KOPT-K1 (cell line): Measurements from ENCODE around the gene PAQR6.
A peak's percentile ranks its signal among the peaks of the same experiment; 100 is the strongest.
"Not testable (repeated sequence)": the region's sequence is repeated elsewhere in the genome, so short reads cannot be mapped to it uniquely, and the experiment has no call there.

Experiments
- H3K27ac ChIP-seq: fragments of 200-600 bp; sonication (generic); 2 replicates; pipeline ENCODE4 v1.5.1; 2016; ENCODE audit warnings: antibody characterized with exemption, mild to moderate bottlenecking, low read depth, low read length; ENCODE audit not compliant: poor library complexity, severe bottlenecking
- H3K36me3 ChIP-seq: fragments of 200-600 bp; sonication (generic); 2 replicates; pipeline ENCODE4 v1.5.1; 2017; ENCODE audit warnings: antibody characterized with exemption, mild to moderate bottlenecking, low read length, moderate library complexity; ENCODE audit not compliant: insufficient read depth
- H3K9me3 ChIP-seq: fragments of 200-600 bp; sonication (generic); 2 replicates; pipeline ENCODE4 v1.5.1; 2017; ENCODE audit warnings: antibody characterized with exemption, low read length, mild to moderate bottlenecking; ENCODE audit not compliant: insufficient read depth, poor library complexity, severe bottlenecking

The PAQR6 gene

DNA sequence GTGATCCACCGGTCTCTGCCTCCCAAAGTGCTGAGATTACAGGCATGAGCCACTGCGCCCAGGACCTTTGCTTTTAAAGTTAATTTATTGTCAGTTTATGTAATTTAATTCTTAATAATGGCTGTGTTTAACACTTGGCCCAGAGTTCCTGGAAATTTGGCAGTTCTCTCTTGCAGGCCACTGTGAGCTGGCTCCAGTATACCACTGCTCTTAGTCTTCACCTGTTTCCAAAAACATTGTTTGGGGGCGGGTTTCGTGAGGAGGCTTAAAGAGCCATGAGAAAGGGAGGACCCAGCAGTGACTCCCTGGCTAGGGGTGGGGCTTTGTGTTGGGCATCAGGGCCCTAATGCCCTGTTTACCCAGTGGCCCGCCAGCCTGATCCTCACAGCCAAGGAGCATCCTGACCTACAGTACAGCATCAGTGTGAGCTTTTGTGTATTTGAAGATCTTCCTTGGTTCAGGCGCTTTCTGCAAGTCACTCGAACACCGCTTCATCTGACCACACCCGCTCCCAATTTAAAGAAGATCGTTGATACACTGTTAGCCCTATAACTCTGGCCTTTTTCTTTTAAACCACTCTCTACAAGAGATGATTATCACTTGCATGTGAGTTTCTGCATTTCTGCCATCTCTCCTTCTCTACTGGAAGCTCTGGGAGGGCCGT is 17.9 kb downstream of the PAQR6 start:
- H3K27ac ChIP-seq, result no peak overlapping the region
- peaks cover 51% of the 10 kb centered on the region for H3K36me3 ChIP-seq
- no peaks in the 10 kb centered on the region for H3K9me3 ChIP-seq

DNA sequence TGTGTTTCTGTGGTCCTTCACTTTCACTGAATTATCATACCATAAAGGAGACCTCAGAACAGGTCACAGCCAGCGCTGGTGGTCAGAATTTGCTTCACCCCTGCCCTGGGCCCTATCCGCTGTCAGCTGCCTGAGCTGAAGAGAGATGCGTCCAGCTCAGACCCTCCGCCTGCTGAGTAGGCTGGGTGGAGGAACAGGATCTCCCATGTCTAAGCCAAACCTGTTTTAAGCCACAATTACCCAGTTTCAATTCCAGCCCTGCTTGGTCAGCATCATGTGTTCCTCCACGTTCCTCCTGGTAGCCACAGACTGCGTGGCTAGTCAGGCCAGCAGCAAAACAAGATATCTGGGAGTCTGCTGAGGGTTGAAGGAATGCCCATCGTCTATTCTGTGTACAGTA is 19.4 kb downstream of the PAQR6 start:
- Histone ChIP-seq H3K9me3 (no peaks in the 10 kb centered on the region), H3K36me3 (peaks cover 47% of the 10 kb centered on the region), H3K27ac (no peak overlapping the region)

DNA sequence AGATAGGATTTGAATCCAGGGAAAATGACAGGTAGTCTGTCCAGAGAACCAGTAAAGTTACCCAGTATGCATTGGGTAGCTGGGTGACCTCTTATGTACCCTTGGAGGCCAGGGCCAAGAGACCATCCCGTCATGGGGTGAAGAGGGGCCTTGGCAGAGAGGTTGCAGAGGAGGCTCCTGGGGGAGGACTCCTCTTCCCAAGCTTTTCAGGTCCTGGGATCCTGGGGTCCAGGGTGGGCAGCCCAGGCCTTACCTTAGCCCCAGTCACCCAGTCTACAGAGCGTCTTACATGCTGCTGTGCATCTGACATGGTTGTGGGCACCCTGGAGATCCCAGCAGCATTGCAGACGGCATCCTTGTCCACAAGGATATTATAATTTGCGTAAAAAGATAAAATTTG is 21.1 kb downstream of the PAQR6 start:
- H3K27ac ChIP-seq, result no peak overlapping the region
- peaks cover 54% of the 10 kb centered on the region for H3K36me3 ChIP-seq
- H3K9me3 ChIP-seq, result no peaks in the 10 kb centered on the region

DNA sequence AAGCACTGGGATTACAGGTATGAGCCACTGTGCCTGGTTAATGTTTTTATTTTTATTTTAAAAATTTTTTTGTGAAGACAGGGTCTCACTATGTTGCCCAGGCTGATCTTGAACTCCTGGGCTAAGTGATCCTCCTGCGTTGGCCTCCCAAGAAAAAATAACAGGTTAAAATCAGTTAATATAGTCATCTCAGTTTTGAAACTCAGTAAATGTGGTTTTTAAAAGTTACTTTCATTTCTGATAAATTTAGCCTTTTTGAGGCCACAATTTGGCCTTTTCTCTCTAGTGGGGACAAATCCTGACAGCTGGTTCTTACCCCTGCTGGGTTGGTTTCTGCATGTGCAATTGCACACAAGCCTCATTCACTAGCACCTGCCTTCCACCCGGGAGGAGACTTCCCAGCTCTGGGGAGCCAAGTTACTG is 21.7 kb downstream of the PAQR6 start:
- Histone ChIP-seq H3K9me3 (no peaks in the 10 kb centered on the region), H3K36me3 (peaks cover 59% of the 10 kb centered on the region), H3K27ac (no peak overlapping the region)

DNA sequence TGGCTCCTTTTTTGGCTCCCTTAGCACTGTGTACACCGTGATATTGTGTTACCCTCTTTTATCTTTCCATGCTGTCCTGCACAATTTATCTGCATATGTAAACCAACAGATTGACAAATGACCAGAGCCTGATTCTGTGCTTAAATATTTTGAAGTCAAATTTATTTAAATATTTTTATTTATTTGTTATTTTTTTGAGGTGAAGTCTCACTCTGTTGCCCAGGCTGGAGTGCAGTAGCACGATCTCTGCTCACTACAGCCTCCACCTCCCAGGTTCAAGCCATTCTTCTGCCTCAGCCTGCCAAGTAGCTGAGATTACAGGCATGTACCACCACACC is 22.2 kb downstream of the PAQR6 start:
- Histone ChIP-seq H3K36me3 (peaks cover 64% of the 10 kb centered on the region), H3K27ac (no peak overlapping the region), H3K9me3 (no peaks in the 10 kb centered on the region)

DNA sequence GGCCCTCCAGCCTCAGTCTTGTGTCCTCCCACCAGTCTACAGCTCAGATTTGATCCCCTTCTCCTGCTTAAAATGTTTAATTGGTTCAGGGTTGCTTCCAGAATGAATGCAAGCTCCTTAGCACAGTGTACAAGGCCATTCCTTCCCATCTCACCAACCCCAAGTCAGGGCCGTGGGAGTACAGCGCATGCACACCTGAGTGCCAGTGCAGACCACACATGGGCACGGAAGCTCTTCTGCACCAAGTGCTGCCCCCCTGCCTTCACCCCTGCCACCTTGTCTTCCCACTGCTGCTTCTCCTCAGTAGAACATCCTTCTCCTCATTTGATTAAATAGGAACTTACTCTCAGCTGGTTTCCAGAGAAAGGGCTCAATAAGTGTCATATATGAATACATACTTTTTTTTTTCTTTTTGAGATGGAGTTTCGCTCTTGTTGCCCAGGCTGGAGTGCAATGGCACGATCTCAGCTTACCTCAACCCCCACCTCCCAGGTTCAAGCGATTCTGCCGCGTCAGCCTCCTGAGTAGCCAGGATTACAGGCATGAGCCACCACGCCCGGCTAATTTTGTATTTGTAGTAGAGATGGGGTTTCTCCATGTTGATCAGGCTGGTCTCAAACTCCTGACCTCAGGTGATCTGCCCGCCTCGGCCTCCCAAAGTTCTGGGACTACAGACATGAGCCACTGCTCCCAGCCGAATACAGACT is 25.7 kb downstream of the PAQR6 start:
- H3K27ac ChIP-seq, result no peak overlapping the region
- H3K9me3 ChIP-seq, result no peaks in the 10 kb centered on the region
- H3K36me3 ChIP-seq, result peaks cover 49% of the 10 kb centered on the region

DNA sequence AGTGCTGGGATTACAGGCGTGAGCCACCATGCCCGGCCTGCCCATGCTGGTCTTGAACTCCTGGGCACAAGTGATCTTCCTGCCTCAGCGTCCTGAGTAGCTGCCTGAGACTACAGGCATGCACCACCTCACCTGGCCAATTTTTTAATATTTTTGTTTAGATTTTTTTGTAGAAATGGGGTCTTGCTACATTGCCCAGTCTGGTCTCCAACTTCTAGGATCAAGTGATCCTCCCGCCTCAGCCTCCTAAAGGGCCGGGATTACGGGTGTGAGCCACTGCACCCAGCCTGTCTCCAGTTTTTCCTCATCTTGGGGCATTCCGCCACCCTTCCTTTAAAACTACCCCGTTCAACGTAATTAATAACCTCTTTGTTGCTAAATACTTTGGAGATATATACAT is 27.6 kb downstream of the PAQR6 start:
- Histone ChIP-seq H3K36me3 (peaks cover 43% of the 10 kb centered on the region), H3K27ac (no peak overlapping the region), H3K9me3 (peaks cover 6% of the 10 kb centered on the region)

DNA sequence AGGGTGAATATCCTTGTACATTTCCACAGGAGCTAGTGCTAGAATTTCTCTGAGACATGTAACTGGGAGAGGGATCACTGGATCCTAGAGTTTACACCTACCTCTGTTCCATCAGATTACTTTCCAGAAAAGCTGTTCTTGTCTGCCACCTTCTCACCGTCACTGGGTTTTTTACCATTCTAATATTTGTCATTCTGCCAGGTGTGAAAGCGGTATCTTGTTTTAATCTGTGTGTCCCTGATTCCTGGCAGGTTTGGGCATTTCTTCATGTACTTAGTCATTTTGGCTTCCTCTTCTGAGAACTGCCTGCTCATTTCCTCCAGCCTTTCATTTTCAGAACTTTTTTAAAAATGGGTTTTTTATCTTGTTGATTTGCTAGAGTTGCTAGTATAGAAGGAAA is 30.0 kb downstream of the PAQR6 start:
- Histone ChIP-seq H3K9me3 (peaks cover 6% of the 10 kb centered on the region), H3K27ac (peak overlapping the region; percentile 34), H3K36me3 (peaks cover 33% of the 10 kb centered on the region)

DNA sequence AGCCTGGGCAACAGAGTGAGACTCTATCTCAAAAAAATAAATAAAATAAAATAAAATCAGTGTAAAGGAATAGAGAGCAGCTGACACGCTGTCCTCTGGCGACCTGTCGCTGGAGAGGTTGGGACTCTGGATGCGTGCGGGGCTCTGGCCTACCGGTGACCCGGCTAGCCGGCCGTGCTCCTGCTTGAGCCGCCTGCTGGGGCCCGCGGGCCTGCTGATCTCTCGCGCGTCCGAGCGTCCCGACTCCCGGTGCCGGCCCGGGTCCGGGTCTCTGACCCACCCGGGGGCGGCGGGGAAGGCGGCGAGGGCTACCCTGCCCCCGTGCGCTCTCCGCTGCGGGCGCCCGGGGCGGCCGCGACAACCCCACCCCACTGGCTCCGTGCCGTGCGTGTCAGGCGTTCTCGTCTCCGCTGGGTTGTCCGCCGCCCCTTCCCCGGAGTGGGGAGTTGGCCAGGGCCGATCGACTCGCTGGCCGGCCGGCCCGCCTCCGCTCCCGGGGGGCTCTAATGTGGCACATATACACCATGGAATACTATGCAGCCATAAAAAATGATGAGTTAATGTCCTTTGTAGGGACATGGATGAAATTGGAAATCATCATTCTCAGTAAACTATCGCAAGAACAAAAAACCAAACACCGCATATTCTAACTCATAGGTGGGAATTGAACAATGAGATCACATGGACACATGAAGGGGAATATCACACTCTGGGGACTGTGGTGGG is 31.3 kb downstream of the PAQR6 start:
- H3K36me3 ChIP-seq, result peaks cover 26% of the 10 kb centered on the region
- not testable (repeated sequence) for H3K27ac ChIP-seq, H3K9me3 ChIP-seq

DNA sequence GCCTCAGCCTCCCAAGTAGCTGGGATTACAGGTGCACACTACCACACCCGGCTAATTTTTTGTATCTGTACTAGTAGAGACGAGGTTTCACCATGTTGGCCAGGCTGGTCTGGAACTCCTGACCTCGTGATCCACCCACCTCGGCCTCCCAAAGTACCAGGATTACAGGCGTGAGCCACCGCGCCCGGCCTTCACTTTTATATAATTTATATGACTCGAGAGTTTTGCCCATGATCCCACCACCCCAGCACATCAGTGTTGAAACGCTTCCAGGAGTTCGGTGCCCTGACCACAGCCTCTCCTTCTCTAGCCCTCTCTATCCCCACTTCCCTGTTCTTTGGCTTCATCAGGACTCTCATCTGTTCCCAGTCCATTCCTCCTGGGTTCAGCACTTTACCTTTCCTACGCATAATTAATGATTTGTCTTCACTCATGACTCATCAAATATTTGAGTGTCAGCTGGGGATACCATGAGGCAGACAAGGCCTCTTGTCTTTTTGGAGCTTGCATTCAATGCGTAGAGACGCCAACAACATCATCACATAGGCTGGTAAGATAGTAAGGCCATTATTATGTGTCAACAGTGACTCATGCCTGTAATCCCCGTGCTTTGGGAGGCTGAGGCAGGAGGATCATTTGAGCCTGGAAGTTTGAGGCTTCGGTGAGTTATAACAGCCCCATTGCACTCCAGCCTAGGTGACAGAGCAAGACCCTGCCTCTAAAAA is 33.7 kb downstream of the PAQR6 start:
- Histone ChIP-seq H3K9me3 (peaks cover 6% of the 10 kb centered on the region), H3K36me3 (peaks cover 38% of the 10 kb centered on the region), H3K27ac (peak overlapping the region; percentile 95)

DNA sequence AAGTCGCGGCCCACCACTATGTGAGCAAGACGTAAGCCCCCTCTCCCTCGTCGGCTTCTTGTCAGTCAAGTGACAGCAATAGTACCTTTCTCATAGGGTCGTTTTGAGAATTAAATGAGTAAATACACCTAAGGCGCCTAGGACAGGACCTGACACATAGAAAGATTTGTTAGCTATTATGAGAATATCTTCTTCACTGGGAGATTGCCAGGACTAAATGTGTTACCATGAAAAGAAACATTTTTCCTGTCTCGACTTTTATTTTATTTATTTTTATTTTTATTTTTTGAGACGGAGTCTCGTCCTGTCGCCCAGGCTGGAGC is 34.3 kb downstream of the PAQR6 start:
- Histone ChIP-seq H3K36me3 (peaks cover 44% of the 10 kb centered on the region), H3K9me3 (peaks cover 6% of the 10 kb centered on the region), H3K27ac (peak overlapping the region; percentile 95)

DNA sequence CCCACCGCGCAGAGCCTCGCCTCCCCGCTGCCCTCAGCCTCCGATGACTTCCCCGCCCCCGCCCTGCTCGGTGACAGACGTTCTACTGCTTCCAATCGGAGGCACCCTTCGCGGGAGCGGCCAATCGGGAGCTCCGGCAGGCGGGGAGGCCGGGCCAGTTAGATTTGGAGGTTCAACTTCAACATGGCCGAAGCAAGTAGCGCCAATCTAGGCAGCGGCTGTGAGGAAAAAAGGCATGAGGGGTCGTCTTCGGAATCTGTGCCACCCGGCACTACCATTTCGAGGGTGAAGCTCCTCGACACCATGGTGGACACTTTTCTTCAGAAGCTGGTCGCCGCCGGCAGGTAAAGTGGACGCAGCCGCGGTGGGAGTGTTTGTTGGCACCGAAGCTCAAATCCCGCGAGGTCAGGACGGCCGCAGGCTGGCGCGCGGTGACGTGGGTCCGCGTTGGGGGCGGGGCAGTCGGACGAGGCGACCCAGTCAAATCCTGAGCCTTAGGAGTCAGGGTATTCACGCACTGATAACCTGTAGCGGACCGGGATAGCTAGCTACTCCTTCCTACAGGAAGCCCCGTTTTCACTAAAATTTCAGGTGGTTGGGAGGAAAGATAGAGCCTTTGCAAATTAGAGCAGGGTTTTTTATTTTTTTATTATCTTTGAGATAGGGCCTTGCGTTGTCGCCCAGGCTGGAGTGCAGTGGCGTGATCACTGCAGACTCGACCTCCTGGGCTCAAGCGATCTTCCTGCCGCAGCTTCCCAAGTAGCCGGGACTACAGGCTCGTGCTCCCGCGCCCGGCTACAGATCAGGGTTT is 34.8 kb downstream of the PAQR6 start, which contains the start of gene PMF1:
Gene PMF1, plus strand, starts transcription at position 175 of the 811 bp plus-strand sequence. Its CDS starts 9 bp downstream, at position 184.
- Histone ChIP-seq H3K36me3 (peaks cover 50% of the 10 kb centered on the region), H3K27ac (peak within 1 kb of the TSS; percentile 95), H3K9me3 (peaks cover 6% of the 10 kb centered on the region)

DNA sequence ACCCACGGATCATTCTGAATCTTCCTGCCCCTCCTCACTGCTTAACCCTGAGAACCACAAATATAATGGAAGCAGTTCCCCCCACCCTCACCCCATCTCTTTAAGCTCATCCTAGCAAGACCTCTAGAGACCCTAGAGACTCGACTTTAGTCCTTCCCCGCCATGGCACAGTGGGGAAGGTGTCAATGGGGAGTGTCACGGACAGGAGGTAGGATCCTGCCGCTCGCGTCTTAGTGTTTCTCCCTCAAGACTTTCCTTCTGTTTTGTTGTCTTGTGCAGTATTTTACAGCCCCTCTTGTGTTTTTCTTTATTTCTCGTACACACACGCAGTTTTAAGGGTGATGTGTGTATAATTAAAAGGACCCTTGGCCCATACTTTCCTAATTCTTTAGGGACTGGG is 35.7 kb downstream of the PAQR6 start:
- H3K27ac ChIP-seq, result peak overlapping the region; percentile 95
- H3K9me3 ChIP-seq, result peaks cover 6% of the 10 kb centered on the region
- peaks cover 58% of the 10 kb centered on the region for H3K36me3 ChIP-seq

DNA sequence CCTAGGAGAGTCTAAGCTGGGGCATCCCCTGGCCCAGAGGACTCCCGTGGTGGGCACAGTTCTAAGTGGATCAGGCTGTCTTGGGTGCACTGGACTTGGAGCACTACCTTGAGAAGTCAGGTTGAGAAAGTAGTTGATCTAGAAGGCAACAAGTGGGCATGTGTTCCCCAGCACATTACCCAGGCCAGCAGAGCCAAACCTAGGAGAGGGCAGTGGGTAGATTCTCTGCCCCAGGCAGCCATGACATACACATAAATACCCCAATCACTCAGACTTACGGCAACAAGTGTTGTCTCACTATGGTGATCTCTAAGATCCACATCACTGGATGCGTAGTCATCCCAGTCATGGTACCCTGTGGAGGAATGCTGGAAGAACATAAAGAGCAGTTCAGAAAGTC is 36.6 kb downstream of the PAQR6 start:
- Histone ChIP-seq H3K27ac (no peak overlapping the region), H3K9me3 (peaks cover 1% of the 10 kb centered on the region), H3K36me3 (peaks cover 67% of the 10 kb centered on the region)
